Glutamatergic neuron (in vitro differentiated cells): ENCODE data around the gene VTI1A. TPM values are rescaled to one million over a fixed set of nuclear protein-coding genes. Genes with fewer than 3 reads are reported as not detected.

Experiments used
- DNase-seq: peaks from one replicate; pipeline ENCODE4 v3.0.0; 2022
- H3K27ac Mint-ChIP-seq: one replicate; pipeline ENCODE4 v1.8.0; 2020; ENCODE audit warnings: mild to moderate bottlenecking, mixed read lengths, inconsistent platforms; ENCODE audit not compliant: unreplicated experiment
- H3K27me3 Mint-ChIP-seq: one replicate; pipeline ENCODE4 v1.8.0; 2020; ENCODE audit warnings: mild to moderate bottlenecking, moderate library complexity, mixed read lengths, inconsistent platforms; ENCODE audit not compliant: unreplicated experiment
- H3K36me3 Mint-ChIP-seq: one replicate; pipeline ENCODE4 v1.8.0; 2020; ENCODE audit warnings: mild to moderate bottlenecking, mixed read lengths, inconsistent platforms; ENCODE audit not compliant: unreplicated experiment
- H3K4me1 Mint-ChIP-seq: one replicate; pipeline ENCODE4 v1.8.0; 2020; ENCODE audit warnings: mild to moderate bottlenecking, low read depth, mixed read lengths, inconsistent platforms; ENCODE audit not compliant: unreplicated experiment
- H3K4me3 Mint-ChIP-seq: one replicate; pipeline ENCODE4 v1.8.0; 2020; ENCODE audit warnings: mild to moderate bottlenecking, mixed read lengths, inconsistent platforms; ENCODE audit not compliant: unreplicated experiment
- H3K9me3 Mint-ChIP-seq: one replicate; pipeline ENCODE4 v1.8.0; 2020; ENCODE audit warnings: mild to moderate bottlenecking, moderate library complexity, mixed read lengths, inconsistent platforms; ENCODE audit not compliant: unreplicated experiment
- CTCF ChIP-seq: fragments of 200-600 bp; sonication (generic); IDR thresholded peaks from one replicate; pipeline ENCODE4 v1.5.0; 2021; ENCODE audit not compliant: partially characterized antibody, unreplicated experiment
- total RNA-seq: library from RNA; stranded (reverse); fragmentation: NEBNext Ultra II Directional; extraction: Animal tissue kit (Norgen Biotek cat#: 25700); gene quantifications from one replicate; pipeline ENCODE4 v1.2.1, GENCODE V29; 2021; ENCODE audit not compliant: unreplicated experiment

VTI1A gene
- total RNA-seq, 1 donor from 2014 or later = 61.0 TPM

GRCh38 chr10:112424651-112425050 lies 22.4 kb upstream of the VTI1A start:
- Mint-ChIP-seq H3K36me3 (no peaks in the 10 kb centered on the region), H3K4me1 (peaks cover 2% of the 10 kb centered on the region), H3K9me3 (no peaks in the 10 kb centered on the region), H3K4me3 (no peak overlapping the region), H3K27ac (no peak overlapping the region), H3K27me3 (no peaks in the 10 kb centered on the region)
- TF ChIP-seq CTCF = no peak
- DNase-seq = no peak

DNA sequence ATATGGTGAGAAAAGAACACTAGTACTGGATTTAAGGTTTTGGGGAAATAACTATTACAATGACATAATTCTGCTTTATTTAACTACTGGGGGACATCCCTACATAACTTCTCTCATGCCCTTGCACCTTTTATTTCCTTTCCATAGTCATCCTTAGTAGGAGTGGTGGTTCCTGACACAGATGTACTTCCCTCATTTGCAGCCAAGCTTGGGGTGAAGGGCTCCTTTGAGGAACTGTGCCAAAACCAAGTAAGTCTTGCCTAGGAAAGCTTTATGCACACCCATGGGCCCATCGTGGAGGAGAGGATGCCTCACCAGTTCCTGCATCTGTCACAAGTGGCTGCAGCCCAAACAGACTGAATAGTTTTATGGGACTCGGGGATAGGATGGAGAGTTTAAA lies 20.9 kb upstream of the VTI1A start:
- Mint-ChIP-seq H3K4me1 (peaks cover 2% of the 10 kb centered on the region), H3K36me3 (no peaks in the 10 kb centered on the region), H3K27me3 (no peaks in the 10 kb centered on the region), H3K9me3 (no peaks in the 10 kb centered on the region), H3K27ac (no peak overlapping the region), H3K4me3 (no peak overlapping the region)
- no peak for TF ChIP-seq CTCF
- DNase-seq = no peak

- no peak for DNase-seq
- no peaks in the 10 kb centered on the region for H3K9me3 Mint-ChIP-seq
- H3K27me3 Mint-ChIP-seq = no peaks in the 10 kb centered on the region
- no peak overlapping the region for H3K4me3 Mint-ChIP-seq
- H3K27ac Mint-ChIP-seq = no peak overlapping the region
- H3K36me3 Mint-ChIP-seq = no peaks in the 10 kb centered on the region
- TF ChIP-seq CTCF = no peak
- peaks cover 2% of the 10 kb centered on the region for H3K4me1 Mint-ChIP-seq
Observed at GRCh38 chr10:112429147-112429546, 17.9 kb upstream of the VTI1A start.

GRCh38 chr10:112429654-112430230 lies 17.3 kb upstream of the VTI1A start:
- TF ChIP-seq CTCF = no peak
- Mint-ChIP-seq H3K4me1 (no peaks in the 10 kb centered on the region), H3K9me3 (no peaks in the 10 kb centered on the region), H3K4me3 (no peak overlapping the region), H3K27ac (no peak overlapping the region), H3K36me3 (no peaks in the 10 kb centered on the region), H3K27me3 (no peaks in the 10 kb centered on the region)
- no peak for DNase-seq

GRCh38 chr10:112433136-112433535 lies 13.9 kb upstream of the VTI1A start:
- H3K4me3 Mint-ChIP-seq = no peak overlapping the region
- TF ChIP-seq CTCF = no peak
- no peak for DNase-seq
- no peaks in the 10 kb centered on the region for H3K4me1 Mint-ChIP-seq
- H3K27ac Mint-ChIP-seq = no peak overlapping the region
- H3K27me3 Mint-ChIP-seq = no peaks in the 10 kb centered on the region
- H3K36me3 Mint-ChIP-seq = no peaks in the 10 kb centered on the region
- no peaks in the 10 kb centered on the region for H3K9me3 Mint-ChIP-seq
